Stomach (tissue), 4 donors: Measurements from ENCODE around the gene ERBB4.

Source experiments
- CTCF ChIP-seq, 7 experiments: fragments of 450-650 bp in 4 of 7; fragments of 200-600 bp in 3 of 7; sonication (generic) in 3 of 7; IDR thresholded peaks; one replicate each; pipeline ENCODE4 v1.5.1; 2016 to 2019; ENCODE audit warnings: antibody characterized with exemption in 7 of 7, control low read depth in 2 of 7, mild to moderate bottlenecking in 1 of 7
- EP300 ChIP-seq: sonication (generic); formaldehyde crosslinking; IDR thresholded peaks from one replicate; pipeline ENCODE4 v1.6.1; 2017; ENCODE audit warnings: antibody characterized with exemption
- POLR2A ChIP-seq, 4 donors: fragments of 450-650 bp; IDR thresholded peaks; one replicate each; pipeline ENCODE4 v1.6.1; 2016; ENCODE audit warnings: antibody characterized with exemption in 4 of 4, control low read depth in 2 of 4, mild to moderate bottlenecking in 1 of 4, moderate library complexity in 1 of 4

GRCh38 chr2:212423089-212423488 is 115.5 kb downstream of the ERBB4 start:
- no peak for TF ChIP-seq POLR2A (IDR thresholded peaks at IDR 0.05)
- TF ChIP-seq CTCF (IDR thresholded peaks at IDR 0.05) = no peak
- TF ChIP-seq EP300 = no peak
